ENCODE results near the gene ABCD4. TPM values are rescaled to one million over a fixed set of nuclear protein-coding genes. Genes with fewer than 3 reads are reported as not detected.

ABCD4 gene
- total and polyA plus RNA-seq, 2 donors (not counting 3 experiments of a cell fraction or from before 2014, with no cell fraction given): 58.2 to 84.2 TPM

GRCh38 chr14:74350928-74351323 lies 48.2 kb upstream of the ABCD4 start:
- no peak overlapping the region for H3K4me2 ChIP-seq (ENCODE audit: insufficient read depth, low read length)
- CTCF ChIA-PET: interaction anchor here (1.0 to 1.3 kb wide), 3 partner anchors 13 to 128 kb away, joined by 4 to 5 read pairs (median 4); no protein-coding TSS in a partner anchor
- H3K79me2 ChIP-seq (ENCODE audit: control insufficient read depth, insufficient read depth, low read length): no peaks in the 10 kb centered on the region

More at GRCh38 chr14:74350928-74351323, 48.2 kb upstream of the ABCD4 start:
- no TSS peak for BruUV-seq (replicated peaks)
- H3K27me3 ChIP-seq (ENCODE audit: control insufficient read depth in 2 of 2, insufficient read depth in 2 of 2, low read length in 2 of 2): peaks cover 38 to 40% of the 10 kb centered on the region in 2 experiments
- H3K4me3 ChIP-seq (replicated peaks in 1 of 3; ENCODE audit: insufficient read depth in 1 of 3, low read depth in 1 of 3, low read length in 3 of 3): no peak overlapping the region
- FAIRE-seq (no peak), DNase-seq (ENCODE audit: low read depth, low spot score) (no peak)
- H3K9me3 ChIP-seq (replicated peaks; ENCODE audit: control insufficient read depth, insufficient read depth, low read length): no peaks in the 10 kb centered on the region
- dilution Hi-C loops (cut with MboI; ENCODE audit: extremely low pct_ligation_motif_present, low sequenced_read_pairs) (no loop called here), intact Hi-C loops (cut with micrococcal nuclease) (no loop called here)
- no peak overlapping the region for H2AFZ ChIP-seq (ENCODE audit: low read depth, low read length)
- H3K36me3 ChIP-seq (ENCODE audit: control insufficient read depth in 2 of 2, extremely low read depth in 1 of 2, insufficient read depth in 2 of 2, low read length in 2 of 2): no peaks in the 10 kb centered on the region
- H3K27ac ChIP-seq (ENCODE audit: insufficient read depth, low read depth, low read length): no peak overlapping the region
- no peak overlapping the region for H3K9ac ChIP-seq (replicated peaks; ENCODE audit: extremely low read depth, insufficient read depth, low read length)
- H3K9me1 ChIP-seq (replicated peaks; ENCODE audit: control insufficient read depth, extremely low read depth, insufficient read depth, low read length): no peaks in the 10 kb centered on the region
- POLR2A ChIA-PET: no interaction called here
- no peak for TF ChIP-seq EZH2 (IDR thresholded peaks at IDR 0.05; ENCODE audit: borderline replicate concordance, low read depth, low read length, severe bottlenecking)
- TF ChIP-seq, protein P1, sequence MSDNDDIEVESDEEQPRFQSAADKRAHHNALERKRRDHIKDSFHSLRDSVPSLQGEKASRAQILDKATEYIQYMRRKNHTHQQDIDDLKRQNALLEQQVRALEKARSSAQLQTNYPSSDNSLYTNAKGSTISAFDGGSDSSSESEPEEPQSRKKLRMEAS (IDR thresholded peaks at IDR 0.05; ENCODE audit: insufficient read depth, insufficient read length): no peak
- no peak for TF ChIP-seq POLR2AphosphoS5 (IDR thresholded peaks at IDR 0.05; ENCODE audit: insufficient read depth, low read depth, low read length)
- no peak for TF ChIP-seq JUN (IDR thresholded peaks at IDR 0.05; ENCODE audit: borderline replicate concordance, insufficient read depth, insufficient read length, low read depth)
- no peak for TF ChIP-seq FOS (IDR thresholded peaks at IDR 0.05; ENCODE audit: borderline replicate concordance, insufficient read depth, low read length)
- no peak for TF ChIP-seq MYC (IDR thresholded peaks at IDR 0.05; ENCODE audit: low read depth, low read length)
- no peak for TF ChIP-seq GATA2 (IDR thresholded peaks at IDR 0.05; ENCODE audit: insufficient read depth, insufficient read length, low read depth, low read length)
- no peak for TF ChIP-seq POLR2A (IDR thresholded peaks at IDR 0.05; ENCODE audit: low read depth, low read length)
- TF ChIP-seq CTCF (IDR thresholded peaks at IDR 0.05; ENCODE audit: extremely low read depth in 1 of 2, insufficient read depth in 1 of 2, low read depth in 1 of 2, low read length in 2 of 2): no peak
- no peaks in the 10 kb centered on the region for H4K20me1 ChIP-seq (replicated peaks; ENCODE audit: control insufficient read depth, extremely low read depth, insufficient read depth, low read length)
- no peaks in the 10 kb centered on the region for H3K4me1 ChIP-seq (ENCODE audit: control insufficient read depth, extremely low read depth, insufficient read depth, low read length)
